Measurements from ENCODE around the gene OGG1. TPM values are rescaled to one million over a fixed set of nuclear protein-coding genes. Genes with fewer than 3 reads are reported as not detected.
A peak's percentile ranks its signal among the peaks of the same experiment; 100 is the strongest.

The OGG1 gene
- total and polyA plus RNA-seq, 9 of the 15 experiments (the other 6 are each of a cell fraction or from before 2014, with no cell fraction given): 6.6 to 33.0 (median 24.4) TPM

DNA sequence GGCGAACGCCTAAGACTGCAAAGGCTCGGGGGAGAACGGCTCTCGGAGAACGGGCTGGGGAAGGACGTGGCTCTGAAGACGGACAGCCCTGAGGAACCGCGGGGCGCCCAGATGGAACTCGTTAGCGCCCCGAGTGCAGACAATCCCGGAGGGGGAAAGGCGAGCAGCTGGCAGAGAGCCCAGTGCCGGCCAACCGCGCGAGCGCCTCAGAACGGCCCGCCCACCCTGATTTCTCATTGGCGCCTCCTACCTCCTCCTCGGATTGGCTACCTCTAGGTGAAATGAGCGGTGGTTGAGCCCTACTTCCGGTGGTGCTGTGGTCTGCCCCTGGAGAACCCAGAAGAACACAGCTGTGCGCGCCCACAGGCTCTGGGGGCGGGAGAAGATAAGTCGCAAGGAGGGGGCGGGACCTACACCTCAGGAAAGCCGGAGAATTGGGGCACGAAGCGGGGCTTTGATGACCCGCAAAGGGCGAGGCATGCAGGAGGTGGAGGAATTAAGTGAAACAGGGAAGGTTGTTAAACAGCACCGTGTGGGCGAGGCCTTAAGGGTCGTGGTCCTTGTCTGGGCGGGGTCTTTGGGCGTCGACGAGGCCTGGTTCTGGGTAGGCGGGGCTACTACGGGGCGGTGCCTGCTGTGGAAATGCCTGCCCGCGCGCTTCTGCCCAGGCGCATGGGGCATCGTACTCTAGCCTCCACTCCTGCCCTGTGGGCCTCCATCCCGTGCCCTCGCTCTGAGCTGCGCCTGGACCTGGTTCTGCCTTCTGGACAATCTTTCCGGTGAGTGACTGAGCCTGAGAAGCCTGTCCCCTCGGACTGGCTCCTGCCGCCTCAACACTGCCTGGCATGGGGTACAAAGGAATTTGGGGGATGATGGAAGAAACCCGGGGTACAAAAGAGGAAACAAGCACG lies at the start of gene OGG1 (continued):
- TF ChIP-seq SIN3A (IDR thresholded peaks at IDR 0.05; ENCODE audit: borderline replicate concordance in 2 of 2, control insufficient read depth in 1 of 2, low read depth in 2 of 2, low read length in 2 of 2) (peak; percentile 79 to 92; a peak in 3 of 4 replicates), POLR2H (tag; IDR thresholded peaks at IDR 0.05; ENCODE audit: low read depth) (peak; percentile 80), MBD2 (IDR thresholded peaks at IDR 0.05; ENCODE audit: borderline replicate concordance, low read depth) (peak; percentile 81), KLF16 (IDR thresholded peaks at IDR 0.05) (no peak), TRIM28 (IDR thresholded peaks at IDR 0.05) (0 out of 2 replicates have a peak, but pooled peaks have one; percentile 21), ZNF561 (CRISPR knock-in tag; conservative IDR thresholded peaks at IDR 0.05) (no peak), ZSCAN29 (IDR thresholded peaks at IDR 0.05) (peak; percentile 88), OTX1 (CRISPR knock-in tag; IDR thresholded peaks at IDR 0.05) (0 out of 2 replicates have a peak, but pooled peaks have one; percentile 14), TCF7 (IDR thresholded peaks at IDR 0.05; ENCODE audit: borderline replicate concordance) (peak; percentile 41; the same call in 1 of the 2 replicates), MIER1 (IDR thresholded peaks at IDR 0.05; ENCODE audit: low read depth) (no peak), ZNF586 (CRISPR knock-in tag; conservative IDR thresholded peaks at IDR 0.05) (no peak)
- TF ChIP-seq, protein P1, sequence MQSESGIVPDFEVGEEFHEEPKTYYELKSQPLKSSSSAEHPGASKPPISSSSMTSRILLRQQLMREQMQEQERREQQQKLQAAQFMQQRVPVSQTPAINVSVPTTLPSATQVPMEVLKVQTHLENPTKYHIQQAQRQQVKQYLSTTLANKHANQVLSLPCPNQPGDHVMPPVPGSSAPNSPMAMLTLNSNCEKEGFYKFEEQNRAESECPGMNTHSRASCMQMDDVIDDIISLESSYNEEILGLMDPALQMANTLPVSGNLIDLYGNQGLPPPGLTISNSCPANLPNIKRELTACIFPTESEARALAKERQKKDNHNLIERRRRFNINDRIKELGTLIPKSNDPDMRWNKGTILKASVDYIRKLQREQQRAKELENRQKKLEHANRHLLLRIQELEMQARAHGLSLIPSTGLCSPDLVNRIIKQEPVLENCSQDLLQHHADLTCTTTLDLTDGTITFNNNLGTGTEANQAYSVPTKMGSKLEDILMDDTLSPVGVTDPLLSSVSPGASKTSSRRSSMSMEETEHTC (IDR thresholded peaks at IDR 0.05): no peak
- TF ChIP-seq, protein P2, sequence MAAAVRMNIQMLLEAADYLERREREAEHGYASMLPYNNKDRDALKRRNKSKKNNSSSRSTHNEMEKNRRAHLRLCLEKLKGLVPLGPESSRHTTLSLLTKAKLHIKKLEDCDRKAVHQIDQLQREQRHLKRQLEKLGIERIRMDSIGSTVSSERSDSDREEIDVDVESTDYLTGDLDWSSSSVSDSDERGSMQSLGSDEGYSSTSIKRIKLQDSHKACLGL (CRISPR knock-in tag; IDR thresholded peaks at IDR 0.05; ENCODE audit: borderline replicate concordance, poor library complexity, severe bottlenecking): no peak
- TF ChIP-seq, protein P3, sequence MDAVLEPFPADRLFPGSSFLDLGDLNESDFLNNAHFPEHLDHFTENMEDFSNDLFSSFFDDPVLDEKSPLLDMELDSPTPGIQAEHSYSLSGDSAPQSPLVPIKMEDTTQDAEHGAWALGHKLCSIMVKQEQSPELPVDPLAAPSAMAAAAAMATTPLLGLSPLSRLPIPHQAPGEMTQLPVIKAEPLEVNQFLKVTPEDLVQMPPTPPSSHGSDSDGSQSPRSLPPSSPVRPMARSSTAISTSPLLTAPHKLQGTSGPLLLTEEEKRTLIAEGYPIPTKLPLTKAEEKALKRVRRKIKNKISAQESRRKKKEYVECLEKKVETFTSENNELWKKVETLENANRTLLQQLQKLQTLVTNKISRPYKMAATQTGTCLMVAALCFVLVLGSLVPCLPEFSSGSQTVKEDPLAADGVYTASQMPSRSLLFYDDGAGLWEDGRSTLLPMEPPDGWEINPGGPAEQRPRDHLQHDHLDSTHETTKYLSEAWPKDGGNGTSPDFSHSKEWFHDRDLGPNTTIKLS (IDR thresholded peaks at IDR 0.05; ENCODE audit: borderline replicate concordance, low read depth): peak; percentile 82
- TF ChIP-seq, protein P4, sequence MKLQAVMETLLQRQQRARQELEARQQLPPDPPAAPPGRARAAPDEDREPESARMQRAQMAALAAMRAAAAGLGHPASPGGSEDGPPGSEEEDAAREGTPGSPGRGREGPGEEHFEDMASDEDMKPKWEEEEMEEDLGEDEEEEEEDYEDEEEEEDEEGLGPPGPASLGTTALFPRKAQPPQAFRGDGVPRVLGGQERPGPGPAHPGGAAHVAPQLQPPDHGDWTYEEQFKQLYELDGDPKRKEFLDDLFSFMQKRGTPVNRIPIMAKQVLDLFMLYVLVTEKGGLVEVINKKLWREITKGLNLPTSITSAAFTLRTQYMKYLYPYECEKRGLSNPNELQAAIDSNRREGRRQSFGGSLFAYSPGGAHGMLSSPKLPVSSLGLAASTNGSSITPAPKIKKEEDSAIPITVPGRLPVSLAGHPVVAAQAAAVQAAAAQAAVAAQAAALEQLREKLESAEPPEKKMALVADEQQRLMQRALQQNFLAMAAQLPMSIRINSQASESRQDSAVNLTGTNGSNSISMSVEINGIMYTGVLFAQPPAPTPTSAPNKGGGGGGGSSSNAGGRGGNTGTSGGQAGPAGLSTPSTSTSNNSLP (IDR thresholded peaks at IDR 0.05; ENCODE audit: borderline replicate concordance, low read depth, low read length): 0 out of 2 replicates have a peak, but pooled peaks have one; percentile 18
- TF ChIP-seq, protein P5, sequence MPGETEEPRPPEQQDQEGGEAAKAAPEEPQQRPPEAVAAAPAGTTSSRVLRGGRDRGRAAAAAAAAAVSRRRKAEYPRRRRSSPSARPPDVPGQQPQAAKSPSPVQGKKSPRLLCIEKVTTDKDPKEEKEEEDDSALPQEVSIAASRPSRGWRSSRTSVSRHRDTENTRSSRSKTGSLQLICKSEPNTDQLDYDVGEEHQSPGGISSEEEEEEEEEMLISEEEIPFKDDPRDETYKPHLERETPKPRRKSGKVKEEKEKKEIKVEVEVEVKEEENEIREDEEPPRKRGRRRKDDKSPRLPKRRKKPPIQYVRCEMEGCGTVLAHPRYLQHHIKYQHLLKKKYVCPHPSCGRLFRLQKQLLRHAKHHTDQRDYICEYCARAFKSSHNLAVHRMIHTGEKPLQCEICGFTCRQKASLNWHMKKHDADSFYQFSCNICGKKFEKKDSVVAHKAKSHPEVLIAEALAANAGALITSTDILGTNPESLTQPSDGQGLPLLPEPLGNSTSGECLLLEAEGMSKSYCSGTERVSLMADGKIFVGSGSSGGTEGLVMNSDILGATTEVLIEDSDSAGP (CRISPR knock-in tag; IDR thresholded peaks at IDR 0.05): peak; percentile 6; the same call in 1 of the 2 replicates
